ENCODE measurements around the gene HEXIM1.
A peak's percentile ranks its signal among the peaks of the same experiment; 100 is the strongest.

The HEXIM1 gene

GRCh38 chr17:45146890-45147580 lies 1.2 kb upstream of the HEXIM1 start:
- DNase-seq (no peak), ATAC-seq (peak; percentile 1)

- DNase-seq (peak; percentile 82), ATAC-seq (peak; percentile 29)
Observed at GRCh38 chr17:45147581-45148182, 593 bp upstream of the HEXIM1 start.

DNA sequence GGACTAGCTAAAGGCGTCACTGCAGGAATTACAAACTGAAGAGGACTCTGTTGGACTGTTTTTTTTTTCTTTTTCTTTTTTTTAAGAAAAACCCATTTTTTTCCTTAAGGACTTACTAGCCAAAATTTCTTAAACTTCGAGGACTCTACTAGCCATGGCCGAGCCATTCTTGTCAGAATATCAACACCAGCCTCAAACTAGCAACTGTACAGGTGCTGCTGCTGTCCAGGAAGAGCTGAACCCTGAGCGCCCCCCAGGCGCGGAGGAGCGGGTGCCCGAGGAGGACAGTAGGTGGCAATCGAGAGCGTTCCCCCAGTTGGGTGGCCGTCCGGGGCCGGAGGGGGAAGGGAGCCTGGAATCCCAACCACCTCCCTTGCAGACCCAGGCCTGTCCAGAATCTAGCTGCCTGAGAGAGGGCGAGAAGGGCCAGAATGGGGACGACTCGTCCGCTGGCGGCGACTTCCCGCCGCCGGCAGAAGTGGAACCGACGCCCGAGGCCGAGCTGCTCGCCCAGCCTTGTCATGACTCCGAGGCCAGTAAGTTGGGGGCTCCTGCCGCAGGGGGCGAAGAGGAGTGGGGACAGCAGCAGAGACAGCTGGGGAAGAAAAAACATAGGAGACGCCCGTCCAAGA lies 878 bp downstream of the HEXIM1 start:
- peak; percentile 48 for ATAC-seq
- peak; percentile 86 for DNase-seq

GRCh38 chr17:45149669-45150664 lies 1.7 kb downstream of the HEXIM1 start:
- peak; percentile 55 for DNase-seq
- ATAC-seq = no peak

GRCh38 chr17:45150911-45151809 lies 2.9 kb downstream of the HEXIM1 start:
- ATAC-seq = no peak

DNA sequence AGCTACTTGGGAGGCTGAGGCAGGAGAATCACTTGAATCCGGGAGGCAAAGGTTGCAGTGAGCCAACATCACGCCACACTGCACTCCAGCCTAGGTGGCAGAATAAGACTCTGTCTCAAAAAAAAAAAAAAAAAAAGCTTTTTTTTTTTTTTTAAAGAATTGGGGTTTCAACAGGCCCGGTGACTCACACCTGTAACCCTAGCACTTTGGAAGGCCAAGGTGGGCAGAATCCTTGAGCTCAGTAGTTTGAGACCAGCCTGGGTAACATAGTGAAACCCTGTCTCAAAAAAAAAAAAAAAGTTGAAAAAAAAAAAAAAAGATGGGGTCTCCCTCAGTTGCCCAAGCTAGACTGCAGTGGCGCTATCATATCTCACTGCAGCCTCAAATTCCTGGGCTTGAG lies 6.8 kb downstream of the HEXIM1 start:
- ATAC-seq (peak; percentile 20), DNase-seq (no peak)

More at GRCh38 chr17:45150911-45151809, 2.9 kb downstream of the HEXIM1 start:
- no peak for DNase-seq

- ATAC-seq (no peak), DNase-seq (no peak)
Observed at GRCh38 chr17:45155483-45155882, 7.2 kb downstream of the HEXIM1 start.

- ATAC-seq (no peak), DNase-seq (no peak)
Observed at GRCh38 chr17:45156242-45156641, 8.0 kb downstream of the HEXIM1 start.

GRCh38 chr17:45160447-45161287 lies 12.4 kb downstream of the HEXIM1 start:
- DNase-seq (peak; percentile 71), ATAC-seq (peak; percentile 15)

DNA sequence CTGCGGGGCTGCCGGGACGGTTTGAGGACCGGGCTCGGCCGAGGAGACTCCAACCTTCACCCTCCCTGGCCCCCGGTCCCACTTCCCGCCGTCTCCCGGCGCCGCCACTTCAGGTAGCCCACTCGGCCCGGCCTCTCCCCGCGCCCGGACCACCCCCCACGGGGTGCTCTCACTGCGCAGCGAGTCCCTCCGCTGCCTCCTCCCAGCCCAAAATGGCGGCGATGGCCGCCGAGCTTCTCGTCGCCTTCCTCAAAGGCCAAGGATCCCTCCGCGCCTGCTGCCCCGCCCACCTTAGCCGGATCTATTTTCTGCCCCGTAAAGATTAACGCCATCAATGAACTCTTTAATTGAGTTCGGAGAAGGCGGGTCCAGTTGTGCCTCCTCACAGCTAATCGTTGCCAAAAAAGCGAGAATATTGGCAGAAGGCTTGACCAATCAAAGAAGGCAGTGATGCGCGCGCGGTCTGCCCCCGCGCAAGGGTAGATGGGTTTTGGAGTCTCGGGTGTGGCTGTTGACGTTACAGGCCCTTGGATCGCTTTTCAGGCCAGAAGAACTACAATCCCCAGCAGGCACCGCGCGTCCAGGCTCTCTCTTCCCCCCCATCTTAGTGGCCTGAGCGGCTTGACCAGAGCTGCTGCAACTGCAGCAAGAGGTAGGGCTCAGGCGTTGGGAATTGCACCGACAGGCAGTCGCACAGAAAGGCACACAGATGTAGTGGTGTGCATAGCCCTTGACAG lies 13.2 kb downstream of the HEXIM1 start, which contains the start of gene HEXIM2:
Gene HEXIM2 (plus strand): TSS at position 588 of the 737 bp plus-strand sequence. CDS start 919 bp downstream, outside the sequence.
- peak; percentile 97 for DNase-seq
- ATAC-seq = peak; percentile 98

GRCh38 chr17:45162025-45162687 lies 13.9 kb downstream of the HEXIM1 start:
- no peak for DNase-seq
- ATAC-seq = no peak

- ATAC-seq (no peak), DNase-seq (no peak)
Observed at GRCh38 chr17:45164734-45165269, 16.5 kb downstream of the HEXIM1 start.

- ATAC-seq = no peak
- DNase-seq = no peak
Observed at GRCh38 chr17:45168991-45169752, 20.9 kb downstream of the HEXIM1 start.

DNA sequence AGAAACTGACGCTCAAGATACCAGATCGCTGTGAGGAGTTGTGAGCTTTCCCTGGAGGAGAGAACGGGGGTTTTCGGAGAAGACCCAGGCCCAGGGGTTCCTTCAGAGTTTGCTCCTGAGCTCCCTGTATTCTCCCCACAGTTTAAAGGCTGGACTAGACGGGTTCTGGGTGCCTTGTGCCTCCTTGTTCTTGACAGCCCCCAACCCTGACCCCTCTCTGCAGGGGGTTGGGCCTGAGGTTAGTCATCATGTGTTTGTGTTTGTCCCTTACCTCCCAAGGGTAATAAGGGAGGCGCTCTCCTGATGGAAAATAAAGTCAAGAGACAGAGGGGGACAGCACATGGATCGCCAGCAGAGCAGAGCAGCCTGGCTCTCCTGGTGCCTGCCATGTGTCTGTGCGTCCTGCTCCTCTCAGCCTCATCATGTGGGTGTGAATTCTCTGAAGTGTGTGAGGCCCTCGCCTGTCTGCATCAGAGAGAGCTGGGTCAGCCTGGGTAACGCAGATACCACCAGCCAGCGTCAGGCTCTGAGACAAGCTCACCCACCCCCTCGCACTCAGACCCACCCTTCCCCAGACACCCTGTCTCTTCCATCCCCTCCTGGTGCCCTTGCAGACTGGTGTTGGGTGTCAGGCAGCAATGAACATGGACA lies 22.1 kb downstream of the HEXIM1 start:
- ATAC-seq (peak; percentile 16), DNase-seq (no peak)

- DNase-seq (no peak), ATAC-seq (no peak)
Observed at GRCh38 chr17:45170931-45171337, 22.7 kb downstream of the HEXIM1 start.

- DNase-seq = no peak
- no peak for ATAC-seq
Observed at GRCh38 chr17:45171338-45172231, 23.3 kb downstream of the HEXIM1 start.
